NCI-H2107 (cell line): ENCODE data around the gene NECAB2.

Experiments
- DNase-seq: peaks from one replicate; lab custom pipeline; 2025; lab: John Stamatoyannopoulos, UW

Gene NECAB2

GRCh38 chr16:83952940-83953795 is 14.9 kb upstream of the NECAB2 start, which contains the start of gene OSGIN1:
OSGIN1 (plus strand) TSS chr16:83953240; CDS start chr16:83957672, 4,432 bp downstream.
- DNase-seq = peak; percentile 51

DNA sequence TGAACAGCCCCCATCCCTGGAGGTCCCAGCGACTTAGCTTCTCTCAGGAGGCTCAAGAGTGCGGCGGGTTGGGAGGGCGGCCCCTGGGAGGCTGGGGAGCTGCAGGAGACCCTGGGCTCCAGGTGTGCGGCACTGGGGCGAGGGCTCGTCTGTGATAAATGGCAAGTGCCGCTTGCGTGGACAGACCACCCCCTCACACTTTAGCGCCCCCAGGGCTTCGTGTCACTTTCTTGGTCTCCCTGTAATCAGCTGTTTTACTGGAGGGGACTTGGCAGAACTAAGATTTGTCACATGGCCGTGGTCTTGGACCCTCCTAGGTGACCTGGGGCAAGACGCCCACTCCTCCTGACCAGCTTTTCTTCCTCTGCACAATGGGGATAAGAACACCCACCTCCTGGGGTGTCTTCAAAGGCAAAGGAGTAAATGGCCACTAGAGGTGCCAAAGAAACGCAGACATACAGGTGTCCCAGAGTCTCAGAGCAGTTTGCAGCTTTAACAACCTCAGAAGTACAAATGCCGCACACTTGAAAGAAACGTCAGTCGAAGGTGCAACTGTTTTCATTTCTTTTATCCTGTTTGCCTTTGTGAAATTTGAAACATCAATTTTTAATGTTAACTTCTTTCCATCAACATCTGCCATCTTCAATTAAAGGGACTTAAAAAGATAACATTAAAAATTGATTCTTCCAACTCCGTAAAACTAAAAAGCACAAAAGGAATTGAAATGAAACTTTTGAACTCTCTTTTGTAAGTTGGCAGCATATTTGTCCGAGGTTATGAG is 14.1 kb upstream of the NECAB2 start:
- DNase-seq = peak; percentile 31

DNA sequence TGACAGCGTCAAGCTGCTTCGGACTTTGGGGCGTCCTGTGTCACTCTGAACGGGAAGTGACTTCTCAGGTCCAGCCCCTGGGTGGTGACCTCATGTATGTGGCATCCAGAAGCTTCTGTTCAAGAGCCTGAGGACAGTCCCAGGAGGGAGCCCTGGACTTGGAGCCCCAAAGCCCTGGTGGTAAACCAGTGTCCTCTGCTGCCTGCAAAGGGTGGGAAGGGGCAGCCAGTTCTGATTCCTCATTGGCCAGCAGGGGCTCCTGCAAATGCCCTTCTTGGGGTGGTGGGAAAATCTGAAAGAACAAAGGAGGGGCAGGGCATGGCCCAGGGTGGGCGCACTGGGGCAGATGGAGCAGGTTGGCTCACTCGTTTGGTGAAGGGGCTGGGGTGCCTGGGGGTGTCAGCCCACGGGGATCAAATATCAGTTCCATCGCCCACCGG is 13.4 kb upstream of the NECAB2 start:
- no peak for DNase-seq

DNA sequence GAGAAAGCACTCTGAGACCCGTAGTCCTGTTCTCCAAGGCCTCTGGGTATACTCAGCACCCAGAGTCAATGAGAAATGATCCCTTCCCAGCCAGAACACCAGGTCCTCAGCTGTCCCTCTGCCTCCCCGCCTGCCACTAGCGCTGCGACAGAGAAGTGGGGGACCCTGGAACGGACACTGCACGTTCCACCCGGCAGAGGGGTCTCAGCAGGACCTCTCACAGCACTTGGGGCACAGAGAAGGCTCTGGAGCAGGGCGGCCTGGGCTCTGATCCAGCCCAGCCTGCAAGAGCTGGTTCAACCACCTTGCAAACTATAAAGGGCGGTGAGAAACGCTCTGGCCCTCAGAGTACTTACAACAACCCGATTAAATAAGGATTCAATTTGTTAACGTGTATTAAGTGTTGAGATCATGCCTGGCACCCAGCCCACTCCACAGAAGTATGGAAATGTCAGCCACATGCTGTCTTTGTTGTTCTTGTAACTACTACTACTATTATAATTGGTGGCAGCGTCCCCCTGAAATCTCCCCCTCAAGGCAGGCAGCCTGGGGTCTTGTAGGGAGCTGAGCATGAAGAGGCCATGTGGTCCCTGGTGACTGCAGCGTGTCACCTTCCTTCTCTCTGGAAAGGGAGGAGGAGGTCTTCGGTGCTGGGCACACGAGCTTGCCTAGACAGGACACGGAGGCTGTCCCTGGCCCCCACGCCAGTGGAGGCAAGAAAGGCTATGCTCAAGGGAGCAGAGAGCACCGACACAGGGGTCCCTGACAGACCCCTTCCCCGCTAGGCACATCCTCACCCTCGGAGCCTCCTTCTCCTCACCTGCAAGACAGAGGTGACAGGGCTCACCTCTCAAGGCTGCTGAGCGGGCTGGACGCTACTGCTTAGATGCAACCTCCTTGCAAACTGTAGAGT is 12.6 kb upstream of the NECAB2 start:
- no peak for DNase-seq

- peak; percentile 67 for DNase-seq
Measured at GRCh38 chr16:83956336-83957289, 11.4 kb upstream of the NECAB2 start.

GRCh38 chr16:83957296-83957855 is 10.7 kb upstream of the NECAB2 start:
- DNase-seq = no peak

DNA sequence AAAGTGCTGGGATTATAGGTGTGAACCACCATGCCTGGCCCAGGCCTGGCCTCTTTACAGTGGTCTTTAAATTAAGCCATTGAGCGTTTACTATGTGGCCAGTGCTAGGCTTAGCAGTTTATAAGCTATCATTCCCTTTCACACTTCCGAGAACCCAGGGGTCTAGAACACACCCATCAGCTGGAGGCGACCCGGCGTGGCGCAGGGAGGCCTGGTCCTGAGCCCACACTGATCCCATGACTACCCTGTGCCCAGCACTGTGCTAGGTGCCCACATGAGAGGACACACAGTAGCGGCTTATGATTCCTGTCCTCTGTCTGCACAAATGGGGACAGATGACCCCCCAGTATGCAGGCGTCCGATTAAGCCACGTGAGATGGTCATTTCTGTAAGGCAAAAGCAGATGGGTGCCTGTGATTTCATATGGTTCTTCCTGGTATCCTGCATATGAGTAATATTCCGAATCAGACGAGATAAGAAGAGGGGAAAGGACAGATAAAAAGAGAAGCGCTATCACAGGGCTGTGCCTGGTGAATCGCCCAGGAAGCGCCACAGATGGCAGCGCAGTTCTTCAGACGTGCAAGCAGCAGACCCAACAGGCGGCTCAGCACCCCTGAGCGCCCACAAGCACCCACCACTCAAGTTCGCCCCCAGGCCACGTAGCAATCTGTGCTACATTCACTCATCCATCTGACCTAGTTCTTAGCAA is 9.8 kb upstream of the NECAB2 start:
- DNase-seq = no peak

DNA sequence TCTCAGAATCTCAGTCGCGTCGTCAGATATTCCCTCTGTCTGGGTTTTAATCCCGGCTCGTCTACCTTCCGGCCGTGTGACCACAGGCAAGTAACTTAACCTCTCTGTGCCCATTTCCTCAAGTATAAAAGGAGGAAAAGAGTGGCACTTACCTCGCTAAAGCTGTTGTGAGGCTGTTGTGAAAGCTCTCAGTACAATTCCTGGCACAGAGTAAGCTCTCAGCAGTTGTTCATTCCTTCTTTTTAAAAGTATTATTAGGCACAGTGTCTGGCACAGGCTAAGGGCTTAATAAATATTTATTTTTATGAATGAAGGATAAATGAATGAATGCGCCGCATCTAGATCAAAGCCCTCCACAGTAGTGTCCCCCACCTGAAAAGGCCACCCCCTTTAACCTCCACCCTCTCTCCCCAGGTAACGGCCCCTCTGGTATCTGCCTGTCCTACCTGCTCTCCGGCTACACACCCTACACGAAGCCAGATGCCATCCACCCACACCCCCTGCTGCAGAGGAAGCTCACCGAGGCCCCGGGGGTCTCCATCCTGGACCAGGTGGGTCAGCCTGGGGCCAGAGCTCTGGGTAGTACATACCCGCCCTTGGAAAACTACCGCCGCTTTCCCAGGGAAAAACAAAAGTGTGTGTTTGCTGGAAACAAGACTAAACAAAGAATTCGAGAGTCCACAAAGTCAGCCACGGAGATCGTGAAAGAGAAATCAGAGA is 9.0 kb upstream of the NECAB2 start:
- DNase-seq = no peak

DNA sequence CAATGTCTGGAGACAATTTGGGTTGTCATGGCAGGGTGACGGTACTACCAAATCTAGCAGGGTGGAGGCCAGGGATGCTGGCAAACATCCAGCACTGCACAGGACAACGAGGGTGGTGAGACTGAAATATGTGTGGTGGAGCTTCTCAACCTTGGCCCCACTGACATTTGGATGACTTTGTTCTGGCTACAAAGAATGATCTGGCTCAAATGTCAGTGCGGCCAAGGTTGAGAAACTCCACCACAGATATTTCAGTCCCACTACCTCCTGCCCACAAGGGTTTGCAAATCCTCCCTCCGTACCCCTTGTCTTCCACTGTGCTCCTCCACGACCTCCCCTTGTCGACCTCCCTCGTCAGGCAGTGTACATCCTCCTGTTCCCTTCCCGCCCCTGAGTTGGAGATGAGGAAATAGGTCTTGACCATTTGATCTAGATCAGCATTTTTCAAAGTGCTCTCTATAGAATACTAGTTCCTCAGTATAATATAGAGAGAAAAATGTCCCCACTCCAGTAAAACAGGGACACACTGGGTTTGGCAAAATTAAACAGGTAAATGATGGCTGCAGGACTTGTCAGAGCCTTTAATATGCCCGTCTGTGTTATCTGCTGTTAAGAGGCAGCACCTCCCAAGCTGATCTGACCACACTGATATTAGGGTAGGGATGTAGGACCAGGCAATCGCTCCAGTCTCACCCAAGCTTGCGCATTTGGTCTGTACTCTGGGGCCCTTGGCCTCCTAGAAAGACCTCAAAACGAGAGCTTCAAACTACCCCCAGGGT is 8.2 kb upstream of the NECAB2 start:
- DNase-seq = no peak

GRCh38 chr16:83960521-83961249 is 7.4 kb upstream of the NECAB2 start:
- DNase-seq = no peak

DNA sequence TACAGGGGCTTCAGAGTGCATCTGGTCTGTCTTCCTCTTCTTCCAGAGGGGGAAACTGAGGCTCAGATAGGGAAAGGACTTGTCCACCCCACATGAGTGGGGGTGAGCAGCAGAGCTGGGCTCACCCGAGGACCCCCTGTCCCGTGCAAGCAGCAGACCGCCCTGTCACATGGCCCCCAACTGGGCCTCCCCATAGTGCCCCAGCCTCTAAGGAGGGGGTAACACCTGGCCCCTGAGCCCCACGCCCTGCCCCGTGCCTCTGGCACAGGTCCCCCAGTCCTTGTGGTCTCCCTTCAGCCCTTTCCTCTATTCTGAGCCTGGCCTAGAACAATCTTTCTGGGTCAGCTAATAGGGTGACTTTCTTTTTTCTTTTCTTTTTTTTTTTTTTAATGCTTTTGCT is 6.5 kb upstream of the NECAB2 start:
- no peak for DNase-seq

DNA sequence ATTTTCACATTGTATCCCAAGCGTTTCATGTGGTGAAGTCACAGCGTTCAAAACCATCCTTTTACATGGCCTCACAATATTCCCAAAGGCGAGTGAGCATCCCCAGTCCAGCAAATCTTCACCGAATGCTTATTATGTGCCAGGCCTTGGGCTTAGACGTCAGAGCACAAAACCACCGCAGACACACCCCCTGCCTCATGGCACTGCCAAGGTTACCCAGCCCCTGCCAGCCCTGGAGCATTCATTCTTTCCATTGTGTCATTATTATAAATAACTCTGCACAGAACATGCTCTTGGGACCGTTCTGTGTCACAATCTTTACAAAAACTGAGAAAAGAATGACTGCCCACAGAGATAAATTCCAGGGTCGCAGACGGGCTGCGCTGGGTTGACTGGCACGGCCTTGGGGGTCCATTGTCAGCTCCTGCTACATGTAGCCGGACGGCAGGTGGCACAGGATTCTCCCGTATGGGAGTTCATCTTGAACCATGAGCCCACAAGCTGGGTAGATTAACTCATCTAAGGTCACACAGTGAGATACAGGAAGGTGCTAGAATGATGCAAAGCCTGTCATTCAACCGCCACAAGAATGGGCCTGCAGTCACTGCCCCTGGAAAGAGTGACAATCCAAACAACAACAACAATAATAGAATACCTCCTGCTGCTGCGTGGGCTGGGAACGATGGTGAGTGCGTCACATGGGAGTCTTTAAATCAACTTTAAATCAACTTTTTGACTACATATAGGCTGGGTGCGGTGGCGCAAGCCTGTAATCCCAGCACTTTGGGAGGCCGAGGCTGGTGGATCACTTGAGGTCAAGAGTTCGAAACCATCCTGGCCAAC is 4.5 kb upstream of the NECAB2 start:
- no peak for DNase-seq

GRCh38 chr16:83964684-83965443 is 3.2 kb upstream of the NECAB2 start:
- DNase-seq = no peak

DNA sequence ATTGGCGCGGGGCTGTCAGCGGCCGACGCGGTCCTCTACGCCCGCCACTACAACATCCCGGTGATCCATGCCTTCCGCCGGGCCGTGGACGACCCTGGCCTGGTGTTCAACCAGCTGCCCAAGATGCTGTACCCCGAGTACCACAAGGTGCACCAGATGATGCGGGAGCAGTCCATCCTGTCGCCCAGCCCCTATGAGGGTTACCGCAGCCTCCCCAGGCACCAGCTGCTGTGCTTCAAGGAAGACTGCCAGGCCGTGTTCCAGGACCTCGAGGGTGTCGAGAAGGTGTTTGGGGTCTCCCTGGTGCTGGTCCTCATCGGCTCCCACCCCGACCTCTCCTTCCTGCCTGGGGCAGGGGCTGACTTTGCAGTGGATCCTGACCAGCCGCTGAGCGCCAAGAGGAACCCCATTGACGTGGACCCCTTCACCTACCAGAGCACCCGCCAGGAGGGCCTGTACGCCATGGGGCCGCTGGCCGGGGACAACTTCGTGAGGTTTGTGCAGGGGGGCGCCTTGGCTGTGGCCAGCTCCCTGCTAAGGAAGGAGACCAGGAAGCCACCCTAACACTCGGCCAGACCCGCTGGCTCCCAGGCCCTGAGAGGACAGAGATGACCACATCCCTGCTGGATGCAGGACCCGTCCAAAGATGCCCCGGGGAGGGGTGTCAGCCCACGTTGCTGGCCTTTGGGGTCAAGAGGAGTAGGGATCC is 2.4 kb upstream of the NECAB2 start:
- no peak for DNase-seq

GRCh38 chr16:83966153-83966696 is 1.8 kb upstream of the NECAB2 start:
- no peak for DNase-seq
